Activated CD4-positive, alpha-beta T cell treated with anti-CD3 and anti-CD28 coated beads, Interleukin-2, amount 50 U/mL, for 4 hours (primary cell): ENCODE measurements around the gene DOC2B.
A peak's percentile ranks its signal among the peaks of the same experiment; 100 is the strongest.

ENCODE experiments used
- DNase-seq, 2 experiments: peaks; one replicate each; pipeline ENCODE4 v3.0.0-alpha.2; 2020

Gene DOC2B

DNA sequence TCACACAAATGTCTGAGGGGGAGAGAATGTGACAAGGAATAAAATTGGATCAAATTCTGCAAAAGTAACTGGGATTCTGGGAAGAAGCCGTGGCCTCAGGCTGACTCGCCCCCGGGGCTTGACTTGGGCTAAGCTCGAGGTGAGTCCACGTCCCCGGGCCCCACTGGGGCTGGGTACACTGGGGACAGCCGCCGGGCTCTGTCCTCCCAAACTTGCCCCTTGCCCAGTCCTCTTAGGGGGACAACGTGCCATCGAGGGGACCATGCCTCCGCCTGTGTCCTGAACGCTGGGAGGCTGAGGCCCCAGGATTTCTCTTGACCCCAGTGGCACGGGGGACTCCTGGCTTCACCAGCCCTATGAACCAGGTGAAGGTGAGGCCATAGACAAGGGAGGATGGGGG lies 21.1 kb downstream of the DOC2B start:
- DNase-seq: no peak

DNA sequence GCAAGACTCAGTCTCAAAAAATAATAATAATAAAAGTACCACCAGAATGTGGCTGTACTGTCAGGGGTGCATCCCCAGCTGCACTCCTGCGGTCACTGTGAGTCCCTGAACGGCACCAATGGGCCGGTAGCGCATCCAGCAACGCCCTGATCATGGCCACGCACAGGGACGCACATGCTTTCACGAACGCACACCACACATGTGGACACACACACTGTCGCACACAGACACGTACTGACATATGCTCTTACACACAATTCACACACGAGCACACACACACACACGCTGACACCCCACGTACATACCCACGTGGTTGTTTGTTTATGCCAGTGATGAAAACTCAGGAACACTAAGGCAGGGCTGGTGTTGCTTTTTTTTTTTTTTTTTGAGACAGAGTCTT lies 21.8 kb downstream of the DOC2B start:
- no peak for DNase-seq

DNA sequence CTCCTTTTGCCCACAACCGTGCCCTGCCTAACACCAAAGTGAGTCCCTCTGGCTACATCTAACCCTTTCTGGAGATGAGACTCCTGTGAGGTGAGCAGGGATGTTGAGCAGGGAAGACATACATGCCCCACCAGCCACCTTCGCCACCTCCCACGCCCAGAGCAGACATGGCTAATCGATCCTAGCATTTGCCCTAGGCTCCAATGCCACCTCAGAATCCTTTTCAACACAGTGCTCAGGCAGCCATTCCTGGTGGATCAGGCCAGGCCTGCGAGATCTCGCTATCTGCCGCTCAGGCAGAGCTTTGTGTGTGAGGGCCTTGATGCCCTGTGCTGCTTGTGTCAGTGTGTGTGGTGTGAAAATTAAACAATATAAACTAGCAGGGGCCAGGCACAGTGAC lies 23.1 kb downstream of the DOC2B start:
- no peak for DNase-seq

DNA sequence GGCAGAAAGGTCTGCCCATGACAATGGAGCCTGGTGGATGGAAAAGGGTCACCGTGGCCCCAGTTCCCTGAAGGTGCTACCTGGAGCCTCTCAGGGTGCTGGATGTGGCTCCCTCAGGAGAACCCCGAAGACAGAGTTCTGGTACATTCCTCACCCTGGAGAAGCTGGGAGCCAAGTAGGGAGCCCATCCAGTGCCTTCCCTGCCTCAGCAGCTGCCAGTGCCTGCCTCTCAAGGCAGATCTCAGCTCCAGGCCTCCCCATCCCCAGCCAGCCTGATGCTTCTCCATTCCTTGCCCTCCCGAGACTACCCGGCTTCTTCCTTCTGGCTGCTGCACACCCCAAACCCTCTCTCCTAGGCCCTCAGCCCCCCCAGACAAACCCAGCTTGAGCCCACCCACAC lies 23.5 kb downstream of the DOC2B start:
- DNase-seq: no peak

DNA sequence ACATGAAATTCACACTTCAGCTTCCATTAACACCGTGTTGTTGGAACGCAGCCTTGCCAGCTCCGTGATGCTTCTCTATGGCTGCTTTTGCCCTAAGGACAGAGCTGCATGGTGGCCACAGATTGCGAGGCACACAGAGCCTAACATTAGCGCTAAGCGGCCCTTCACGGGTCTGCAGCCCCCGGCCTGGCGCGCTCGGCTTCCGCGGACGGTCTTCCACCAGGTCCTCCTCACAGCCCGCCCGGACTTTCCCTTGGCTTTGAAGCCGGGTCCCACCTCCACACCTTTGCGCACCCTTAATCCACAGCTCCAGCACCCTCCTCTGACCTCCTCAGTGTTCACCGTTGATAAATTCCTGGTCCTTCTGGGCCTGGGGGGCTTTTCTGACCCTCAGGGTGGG lies 24.5 kb downstream of the DOC2B start:
- no peak for DNase-seq

DNA sequence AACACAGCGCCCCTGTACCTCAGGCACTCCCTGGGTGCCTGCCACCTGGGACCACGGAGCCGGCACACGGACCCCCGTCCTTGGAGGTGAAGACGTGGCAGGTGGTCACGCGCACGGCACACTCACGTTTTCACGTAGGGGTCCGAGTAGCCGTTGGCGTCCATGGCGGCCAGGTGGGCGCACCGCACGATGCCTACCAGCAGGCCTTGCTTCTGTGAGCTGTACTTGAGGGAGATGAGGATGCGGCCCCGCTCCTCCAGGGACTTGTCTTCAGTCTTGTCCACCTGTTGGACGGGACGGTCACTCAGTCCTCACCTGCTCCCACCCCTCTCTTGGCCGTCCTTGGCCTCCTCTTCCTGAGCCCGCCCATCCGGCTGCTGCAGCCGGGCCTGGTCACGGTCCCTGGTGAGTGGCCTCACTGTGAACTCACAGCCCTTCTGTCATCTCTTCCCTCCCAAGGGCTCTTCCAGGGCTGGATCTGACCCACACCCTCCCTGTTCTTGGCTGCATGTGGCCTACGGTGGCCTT lies 25.3 kb downstream of the DOC2B start:
- no peak for DNase-seq

DNA sequence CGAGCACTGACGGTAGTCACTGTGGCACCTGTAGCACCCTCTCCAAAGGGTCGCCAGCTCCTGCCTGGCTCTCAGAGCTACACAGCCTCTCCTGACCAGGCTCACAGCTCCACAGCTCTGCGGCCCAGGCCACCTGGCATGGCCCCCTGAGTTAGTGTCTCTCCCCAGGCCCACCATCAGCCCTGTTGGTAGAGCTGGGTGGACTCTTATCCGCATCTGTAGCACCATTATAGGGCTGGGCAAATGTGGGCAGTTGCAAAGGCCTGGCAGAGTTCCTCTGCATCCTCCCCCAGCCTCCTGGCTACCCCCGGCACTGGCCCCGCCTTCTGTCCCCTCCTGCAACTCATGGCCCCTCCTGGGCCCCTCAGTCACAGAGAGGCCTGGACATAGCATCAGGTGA lies 25.9 kb downstream of the DOC2B start:
- no peak for DNase-seq

DNA sequence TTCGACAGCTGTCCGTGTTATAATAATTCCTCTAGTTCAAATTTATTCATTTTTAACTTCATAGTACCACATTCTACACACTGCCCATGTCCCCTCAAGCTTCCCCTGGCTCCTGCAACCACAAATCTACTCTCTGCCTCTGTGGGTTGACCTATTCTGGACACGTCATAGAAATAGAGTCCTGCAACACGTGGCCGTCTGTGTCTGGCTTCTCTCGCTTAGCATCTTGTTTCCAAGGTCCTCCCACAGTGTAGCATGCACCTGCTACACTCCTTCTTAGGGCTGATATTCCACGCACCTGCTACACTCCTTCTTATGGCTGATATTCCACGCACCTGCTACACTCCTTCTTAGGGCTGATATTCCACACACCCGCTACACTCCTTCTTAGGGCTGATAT lies 27.6 kb downstream of the DOC2B start:
- DNase-seq: no peak

DNA sequence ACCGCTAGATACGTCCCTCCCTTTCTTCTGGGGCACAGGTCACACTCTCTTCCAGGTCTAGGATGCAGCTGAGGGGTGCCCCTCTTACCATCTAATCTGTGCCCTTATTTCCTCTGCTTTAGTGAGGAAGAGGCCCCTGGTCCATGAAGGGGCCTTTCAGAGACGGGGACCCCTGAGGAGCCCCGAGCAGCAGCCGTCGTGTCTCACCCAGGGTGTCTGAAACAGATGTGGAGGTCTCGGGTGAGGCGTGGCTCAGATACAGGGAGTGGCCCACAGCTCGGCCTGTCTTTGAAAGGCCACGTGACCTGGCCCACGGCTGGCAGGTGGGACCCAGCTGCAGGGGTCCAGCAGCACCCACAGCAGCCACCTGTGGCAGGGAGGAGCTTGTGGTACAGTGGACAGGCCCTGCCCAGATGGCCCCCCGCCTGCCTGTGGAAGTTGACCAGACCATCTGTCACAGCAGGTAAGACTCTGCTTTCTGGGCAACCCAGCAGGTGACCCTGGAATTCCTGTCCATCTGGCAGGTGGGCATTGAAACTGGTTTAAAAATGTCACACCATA lies 28.5 kb downstream of the DOC2B start:
- no peak for DNase-seq

DNA sequence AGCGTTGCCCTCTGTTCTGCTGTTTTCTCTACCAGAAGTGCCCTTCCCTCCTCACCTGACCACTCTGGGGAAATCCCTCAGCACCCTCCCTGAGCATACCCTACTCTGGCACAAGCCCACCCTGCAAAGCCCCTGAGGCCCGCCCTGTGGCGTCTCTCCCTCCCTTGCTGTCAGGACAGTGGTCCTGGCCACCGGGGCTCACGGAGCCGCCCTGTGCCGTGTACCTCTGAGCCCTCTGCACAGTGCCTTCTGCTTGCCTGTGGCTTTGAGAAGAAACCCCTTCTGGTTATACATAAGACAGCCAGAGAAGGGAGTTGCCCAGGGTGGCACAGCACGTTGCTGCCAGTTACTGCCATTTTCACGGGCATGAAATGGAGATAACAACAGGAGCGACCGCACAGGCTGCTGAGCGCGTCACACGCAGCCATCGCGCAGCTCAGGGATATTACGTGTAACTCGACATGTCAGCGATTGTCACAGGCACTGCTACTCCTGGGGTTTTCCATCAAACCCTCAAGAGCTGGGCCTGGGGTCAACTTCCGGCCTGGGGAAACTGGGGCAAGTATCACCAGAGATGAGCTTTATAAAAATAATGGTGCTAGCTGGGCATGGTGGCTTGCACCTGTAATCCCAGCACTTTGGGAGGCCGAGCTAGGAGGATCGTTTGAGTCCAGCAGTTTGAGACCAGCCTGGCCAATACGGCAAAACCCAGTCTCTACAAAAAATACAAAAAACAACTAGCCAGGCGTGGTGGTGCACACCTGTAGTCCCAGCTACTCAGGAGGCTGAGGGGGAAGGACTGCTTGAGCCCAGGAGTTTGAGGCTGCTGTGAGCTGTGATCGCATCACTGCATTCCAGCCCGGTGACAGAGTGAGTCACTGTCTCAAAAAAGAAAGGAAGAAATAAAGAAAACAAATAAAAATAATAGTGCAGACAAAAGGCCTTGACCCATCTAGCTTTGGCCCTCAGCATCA lies 29.3 kb downstream of the DOC2B start:
- no peak for DNase-seq

DNA sequence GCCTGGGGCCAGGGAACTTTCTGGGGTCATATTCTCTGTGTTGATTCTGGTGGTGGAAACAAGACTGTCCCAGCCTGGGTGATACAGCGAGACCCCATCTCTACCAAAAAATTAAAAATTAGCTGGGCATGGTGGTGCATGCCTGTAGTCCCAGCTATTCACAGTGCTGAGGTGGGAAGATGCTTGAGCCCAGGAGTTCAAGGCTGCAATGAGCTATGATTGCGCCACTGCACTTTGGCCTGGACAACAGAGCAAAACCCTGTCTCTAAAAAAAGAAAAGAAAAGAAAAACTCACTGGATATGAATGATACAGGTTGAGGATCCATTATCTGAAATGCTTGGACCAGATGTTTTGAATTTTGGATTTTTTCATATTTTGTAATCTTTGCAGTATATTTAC lies 30.4 kb downstream of the DOC2B start:
- DNase-seq: no peak

DNA sequence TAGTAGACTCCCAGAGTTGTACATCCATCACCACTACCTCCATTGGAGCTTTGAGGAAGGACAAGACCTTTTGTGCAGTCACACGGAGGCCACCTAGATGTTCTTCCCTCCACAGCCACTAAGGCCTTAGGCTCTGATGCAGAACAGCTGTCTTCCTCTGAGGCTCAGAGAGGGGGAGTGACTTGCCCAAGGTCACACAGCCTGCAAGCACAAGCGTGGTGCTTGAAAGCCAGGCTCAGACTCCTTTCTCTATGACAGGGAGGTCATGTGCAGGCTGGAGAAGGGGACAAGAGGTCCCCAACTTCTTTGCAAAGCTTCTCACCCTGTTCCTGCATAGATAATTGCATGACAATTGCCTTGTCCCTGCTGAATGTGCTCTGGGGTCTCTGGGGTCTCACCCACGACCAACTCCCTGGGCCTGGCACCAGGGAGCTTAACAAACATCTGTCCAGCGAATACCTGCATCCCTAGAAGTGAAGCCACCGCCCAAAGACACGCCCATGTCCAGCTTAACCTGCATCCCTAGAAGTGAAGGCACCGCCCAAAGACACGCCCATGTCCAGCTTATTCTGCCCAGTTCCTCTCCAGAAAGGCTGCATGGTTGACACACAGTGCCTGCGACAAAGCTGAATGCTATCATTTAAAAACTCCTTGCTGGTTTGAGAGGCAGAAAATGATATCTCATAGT lies 31.4 kb downstream of the DOC2B start:
- no peak for DNase-seq

DNA sequence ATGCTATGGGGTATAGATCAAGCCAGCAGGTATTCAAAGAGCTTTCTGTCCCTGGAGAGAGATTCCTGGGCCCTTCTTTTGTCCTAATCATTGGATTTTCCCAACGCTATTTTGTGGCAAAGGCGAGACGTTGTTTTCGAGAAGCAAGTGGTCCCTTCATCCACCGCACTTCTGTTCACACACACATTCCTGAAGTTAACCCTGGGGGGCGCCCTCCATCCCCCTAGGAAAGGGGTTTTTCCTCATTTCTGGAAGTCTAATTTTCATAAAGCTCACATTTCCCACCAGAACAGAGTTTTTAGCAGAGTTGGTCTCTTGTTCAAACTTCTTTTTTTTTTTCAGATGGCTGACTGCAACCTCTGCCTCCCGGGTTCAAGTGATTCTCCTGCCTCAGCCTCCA lies 32.2 kb downstream of the DOC2B start:
- DNase-seq: no peak

DNA sequence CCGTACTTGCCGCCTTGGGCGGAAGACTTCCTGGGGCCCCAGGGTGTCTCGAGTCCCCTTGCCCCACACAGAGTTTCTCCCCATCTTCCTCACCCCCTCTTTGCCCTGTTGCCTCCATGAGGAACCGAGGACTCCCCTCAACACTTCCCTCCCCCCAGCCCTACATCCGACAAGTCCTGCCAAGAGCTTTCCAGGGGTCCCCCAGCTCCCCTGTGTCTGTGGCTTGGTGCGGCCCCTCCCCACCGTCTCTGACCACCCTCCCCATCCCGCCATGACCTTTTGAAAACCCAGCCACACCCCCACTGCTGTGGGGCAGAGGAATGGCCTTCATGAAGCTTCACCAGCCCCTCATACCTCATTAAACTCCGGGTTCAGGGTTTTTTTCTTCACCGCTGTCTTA lies 32.7 kb downstream of the DOC2B start:
- DNase-seq: no peak

DNA sequence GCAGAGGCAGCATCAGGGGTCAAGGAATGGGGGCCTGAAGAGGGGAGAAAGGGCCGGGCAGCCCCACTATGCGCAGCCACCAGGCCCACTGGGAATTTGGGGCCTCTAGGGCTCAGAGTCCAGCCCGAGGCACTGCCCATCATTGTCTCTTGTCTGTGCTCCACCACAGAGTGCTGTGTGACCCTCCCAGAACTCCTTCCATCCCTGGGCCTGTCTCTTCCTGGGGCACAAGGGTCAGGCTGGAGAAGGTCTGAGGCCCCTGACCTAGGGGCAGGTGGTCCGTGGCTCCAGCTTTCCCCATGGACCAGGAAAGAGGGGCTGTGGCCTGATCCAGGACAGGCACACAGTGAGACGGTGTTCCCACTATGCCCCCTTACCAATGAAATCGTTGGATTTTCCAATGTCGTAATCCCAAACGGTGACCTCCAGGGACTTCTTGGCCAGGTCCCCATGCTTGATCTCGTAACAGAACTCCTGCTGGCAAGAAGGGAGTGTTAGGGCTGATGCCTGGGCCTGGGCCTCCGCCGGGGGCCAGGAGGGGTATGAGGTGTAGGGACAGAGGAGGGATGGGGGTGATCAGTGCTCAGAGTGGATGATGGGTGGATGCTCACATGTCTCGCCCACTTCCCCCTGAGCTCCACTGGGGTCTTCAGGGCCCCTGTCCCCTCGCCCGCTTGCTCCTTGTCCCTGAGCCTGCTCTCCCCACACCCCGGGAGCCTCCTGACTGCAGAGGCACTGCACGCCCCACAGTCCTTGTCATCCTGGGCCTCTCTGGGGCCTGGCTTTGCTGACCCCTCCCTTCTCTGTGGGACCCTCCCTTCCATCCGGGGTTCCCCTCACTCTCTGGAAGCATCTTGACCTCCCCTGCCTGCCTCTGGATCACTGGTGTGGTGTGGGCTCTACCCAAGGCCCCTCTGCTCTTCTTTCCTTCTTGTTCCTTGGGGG lies 33.4 kb downstream of the DOC2B start:
- DNase-seq: no peak

DNA sequence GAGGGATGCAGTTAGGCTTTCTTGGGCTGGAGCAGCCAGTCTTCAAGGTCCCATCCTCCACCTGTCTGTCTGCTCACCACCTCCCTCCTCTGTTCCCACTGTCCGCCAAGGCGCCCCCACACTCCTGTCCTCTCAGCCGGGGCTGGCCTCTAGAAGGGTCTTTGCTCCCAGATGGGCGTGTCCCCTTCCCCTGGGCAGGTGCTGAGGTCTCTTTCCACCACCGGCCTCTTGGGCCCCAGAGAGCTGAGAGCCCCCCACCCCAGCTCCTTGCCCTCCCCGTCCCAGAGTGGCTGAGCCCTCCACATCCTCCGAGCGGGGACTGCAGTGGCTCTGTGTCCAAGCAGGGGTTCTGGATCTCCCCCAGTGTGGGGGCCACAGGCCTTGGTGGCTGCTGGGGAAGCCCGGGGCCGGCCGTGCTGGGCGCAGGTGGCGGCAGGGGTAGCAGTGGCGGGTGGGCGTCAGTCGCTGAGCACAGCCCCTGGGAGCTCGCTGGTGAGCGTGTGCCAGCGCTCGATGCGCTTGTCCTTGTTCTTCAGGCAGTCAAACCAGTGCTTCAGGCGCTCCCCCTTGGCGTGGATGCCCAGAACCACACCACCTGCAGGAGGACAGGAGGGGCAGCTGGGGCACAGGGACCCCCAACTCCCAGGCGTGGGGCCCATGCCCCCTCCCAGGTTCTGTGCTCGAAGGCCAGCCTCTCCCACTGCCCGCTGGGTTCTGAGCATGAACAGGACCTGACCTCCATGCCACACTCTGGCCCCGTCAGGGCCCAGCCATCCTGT lies 34.3 kb downstream of the DOC2B start:
- DNase-seq: no peak

DNA sequence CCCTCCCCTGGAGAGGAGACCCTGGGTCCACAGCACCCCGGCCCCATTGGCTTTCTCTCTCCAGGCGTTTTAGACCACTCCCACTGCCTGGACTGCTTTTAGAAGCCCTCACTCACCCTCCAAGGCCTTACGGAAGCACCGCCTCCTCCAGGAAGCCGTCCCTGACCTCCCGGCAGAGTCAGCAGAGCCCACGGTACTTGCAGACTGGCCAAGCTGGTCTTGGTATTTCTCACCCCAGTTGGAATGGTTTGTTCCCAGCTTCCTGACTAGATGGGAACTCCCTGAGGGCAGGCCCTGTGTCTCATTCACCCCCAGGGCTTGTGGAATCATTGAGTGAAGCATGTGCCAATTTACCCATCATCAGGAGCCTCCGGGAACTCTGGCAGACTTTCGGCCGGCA lies 34.9 kb downstream of the DOC2B start:
- no peak for DNase-seq

DNA sequence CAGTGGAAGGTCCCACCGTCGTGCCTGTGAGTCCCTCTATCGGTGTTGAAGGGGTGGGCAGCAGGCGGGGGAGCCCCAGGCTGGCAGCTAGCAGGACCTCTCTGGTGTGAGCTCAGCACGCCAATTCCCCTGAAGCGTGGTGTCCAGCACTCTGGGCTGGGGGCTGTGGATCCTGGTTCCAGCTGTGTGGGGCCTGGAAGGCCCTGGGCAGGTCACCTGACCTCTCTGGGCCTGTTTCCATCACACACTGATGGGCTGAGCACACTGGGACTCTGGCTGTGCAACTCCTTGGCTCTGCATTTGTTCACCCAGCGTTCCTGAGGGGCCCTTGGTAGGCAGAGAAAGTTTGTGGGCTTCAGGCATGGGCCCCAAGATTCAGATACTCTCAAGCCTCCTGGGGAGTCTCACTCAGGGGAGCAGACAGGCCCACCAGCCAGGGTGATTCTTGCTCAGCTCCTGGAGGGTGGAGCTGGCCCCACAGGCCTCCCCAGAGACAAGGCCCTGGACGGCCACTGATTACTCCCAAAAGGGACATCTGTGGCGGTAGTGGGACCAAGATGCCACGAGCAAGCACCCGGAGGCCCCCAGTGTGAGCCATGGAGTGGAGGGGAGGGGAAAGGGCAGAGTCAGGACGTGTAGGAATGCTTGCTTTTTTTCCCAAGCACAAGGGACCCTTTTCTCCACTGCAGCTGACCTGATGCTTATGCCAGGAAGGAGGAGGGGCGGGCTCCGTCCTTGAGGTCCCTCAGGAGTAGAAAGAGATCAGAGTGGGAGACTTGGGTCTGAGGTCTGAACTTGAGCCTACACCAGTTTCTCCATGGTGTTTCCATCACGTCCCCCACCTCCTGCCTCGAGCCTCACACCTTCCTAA lies 35.5 kb downstream of the DOC2B start:
- no peak for DNase-seq

DNA sequence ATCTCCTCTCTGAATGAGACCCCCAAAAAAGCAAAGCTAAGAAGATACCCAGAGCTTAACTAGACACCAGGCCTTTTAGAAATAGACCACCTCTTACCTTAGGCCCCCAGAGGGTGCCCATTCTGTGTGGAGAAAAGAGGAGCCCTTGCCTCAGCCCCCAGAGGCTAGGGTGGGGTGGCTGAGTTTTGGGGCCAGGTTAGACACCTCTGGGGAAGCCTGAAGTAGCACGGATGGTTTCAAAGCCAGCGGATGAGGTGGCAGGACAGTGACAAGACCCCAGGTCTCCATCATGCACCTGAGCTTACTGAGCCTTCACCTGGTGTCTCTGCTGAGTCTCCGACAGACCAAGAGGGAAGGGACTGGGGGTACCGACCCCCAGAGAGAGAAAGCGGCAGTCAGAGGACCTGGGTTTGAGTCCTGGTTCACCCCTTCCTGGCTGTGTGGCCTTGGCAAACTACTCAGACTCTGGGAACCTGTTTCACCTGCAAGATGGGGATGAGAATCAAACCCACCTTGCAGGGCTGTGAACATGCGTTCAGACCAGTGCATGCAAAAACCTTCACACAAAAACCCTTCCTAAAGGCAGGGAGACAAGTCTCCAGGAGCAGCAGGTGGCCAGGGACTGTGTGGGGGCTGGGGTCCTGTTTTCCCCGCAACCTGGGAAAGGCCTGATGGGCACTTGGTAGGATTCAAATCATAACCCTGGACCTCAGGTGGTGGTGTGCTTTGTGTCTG lies 36.3 kb downstream of the DOC2B start:
- DNase-seq: no peak

DNA sequence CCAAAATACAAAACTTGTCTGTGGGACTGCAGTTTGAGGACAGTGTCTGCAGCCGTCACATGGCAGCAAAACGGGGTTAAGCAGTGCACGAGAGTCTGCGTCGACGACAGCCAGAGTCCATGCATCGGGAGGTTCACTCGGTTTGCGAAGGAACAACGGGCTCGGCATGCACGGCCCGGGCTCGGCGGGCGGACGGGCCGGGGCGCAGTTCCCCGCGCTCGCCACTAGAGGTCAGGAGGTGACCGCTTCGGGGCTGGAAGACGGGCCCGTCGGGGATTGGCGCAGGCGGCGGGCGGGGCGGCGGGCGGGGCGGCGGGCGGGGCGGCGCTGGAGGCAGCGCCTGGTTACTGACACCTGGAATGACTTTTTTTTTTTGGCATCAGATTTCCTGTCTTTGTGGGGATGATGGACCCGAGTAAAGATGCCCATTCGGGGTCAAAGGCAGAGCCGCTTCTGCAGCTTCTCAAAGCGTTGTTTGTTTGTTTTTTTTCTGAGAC lies 37.6 kb downstream of the DOC2B start:
- peak; percentile 78 to 84 for DNase-seq
